Kidney (tissue), 14 donors: ENCODE results near the gene LPAR3. TPM values are rescaled to one million over a fixed set of nuclear protein-coding genes. Genes with fewer than 3 reads are reported as not detected.

Source experiments
- DNase-seq, 5 donors: peaks; one replicate each; pipeline ENCODE4 v3.0.0-alpha.2; 2013 to 2020
- FAIRE-seq: peaks from 2 replicates; lab custom pipeline; 2012; peaks lifted over from hg19 to GRCh38; lab: Jason Lieb, UNC
- H3K27ac ChIP-seq, 2 donors: one replicate each; pipeline ENCODE4 v1.7.0; 2013; ENCODE audit warnings: low read depth in 2 of 2, low read length in 2 of 2, inconsistent platforms in 1 of 2
- H3K27me3 ChIP-seq: one replicate; pipeline ENCODE4 v1.7.1; 2013; ENCODE audit warnings: low read length, inconsistent platforms; ENCODE audit not compliant: control insufficient read depth, insufficient read depth
- H3K36me3 ChIP-seq, 3 donors: one replicate each; pipeline versions ENCODE4 v1.7.0 to v1.7.1; 2013; ENCODE audit warnings: low read length in 3 of 3, control low read depth in 1 of 3, inconsistent platforms in 1 of 3; ENCODE audit not compliant: insufficient read depth in 3 of 3, control insufficient read depth in 2 of 3
- H3K4me1 ChIP-seq, 3 donors: one replicate each; pipeline versions ENCODE4 v1.7.0 to v1.7.1; 2013; ENCODE audit warnings: low read length in 3 of 3, inconsistent platforms in 1 of 3, low read depth in 1 of 3; ENCODE audit not compliant: control insufficient read depth in 2 of 3, insufficient read depth in 2 of 3
- H3K4me3 ChIP-seq, 3 donors: one replicate each; pipeline versions ENCODE4 v1.7.0 to v1.8.1; 2013; ENCODE audit warnings: low read length in 3 of 3, control low read depth in 1 of 3, inconsistent platforms in 1 of 3
- H3K9ac ChIP-seq, 3 donors: one replicate each; pipeline versions ENCODE4 v1.7.0 to v1.7.1; 2013; ENCODE audit warnings: low read length in 3 of 3, control low read depth in 1 of 3, inconsistent platforms in 1 of 3
- H3K9me3 ChIP-seq, 3 donors: one replicate each; pipeline versions ENCODE4 v1.7.0 to v1.7.1; 2013; ENCODE audit warnings: low read length in 3 of 3, control low read depth in 1 of 3, inconsistent platforms in 1 of 3; ENCODE audit not compliant: control insufficient read depth in 2 of 3, insufficient read depth in 1 of 3
- intact Hi-C: fragments of 100-400 bp; cut with DNase I; formaldehyde crosslinking; loops from one replicate; pipeline ENCODE4 v1.11.1; 2022
- polyA plus RNA-seq: library from polyadenylated mRNA; stranded (reverse); fragments of 350-450 nt; fragmentation: Illumina TruSeq; extraction: RNeasy Lipid Tissue Mini Kit (QIAGEN cat#74804); gene quantifications from one replicate; pipeline ENCODE4 v1.2.3, GENCODE V29; 2014; ENCODE audit warnings: low read depth, low replicate concordance; ENCODE audit not compliant: insufficient read depth
- total RNA-seq: library from RNA; stranded (reverse); fragmentation: NEBNext Ultra II Directional; extraction: Animal tissue kit (Norgen Biotek cat#: 25700); gene quantifications from one replicate; pipeline ENCODE4 v1.2.1, GENCODE V29; 2021
- TF ChIP-seq, protein P1 (sequence below): IDR thresholded peaks from 3 replicates; pipeline ENCODE4 v1.5.1; 2012; ENCODE audit warnings: mild to moderate bottlenecking, moderate library complexity, borderline replicate concordance; ENCODE audit not compliant: insufficient read depth; ENCODE audit errors: extremely low read depth
- donor health status: control.
- donor health status: control.
- donor health status: control.
- donor health status: control.
- donor health status: control.
- donor health status: DM: yes; HTN: yes; CAD: no.
- donor health status: Normal renal cell carcinoma (clear cell type).

Gene LPAR3
- total and polyA plus RNA-seq, 2 donors from 2014 or later: 0.22 TPM; not detected in 1

DNA sequence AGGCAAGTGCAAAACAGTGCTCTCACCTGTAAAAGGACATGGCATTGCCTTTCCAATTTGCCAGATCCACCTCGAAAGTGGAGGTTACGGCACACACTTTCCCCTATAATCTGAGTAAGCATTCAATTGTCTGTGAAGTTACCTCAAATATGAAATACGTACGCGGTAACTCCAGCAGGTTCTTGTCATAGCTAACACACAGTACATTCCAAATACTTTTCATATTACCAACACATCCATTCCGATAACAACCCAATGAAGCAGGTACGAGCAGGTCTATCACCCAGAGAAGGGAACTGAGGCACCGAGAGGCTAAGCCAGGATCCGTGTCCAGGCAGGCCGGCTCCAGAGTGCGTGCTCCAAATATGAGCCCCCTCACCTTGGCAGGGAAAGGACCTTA lies 46.8 kb upstream of the LPAR3 start:
- Histone ChIP-seq H3K27me3 (no peaks in the 10 kb centered on the region), H3K4me1 (no peaks in the 10 kb centered on the region), H3K27ac (no peak overlapping the region), H3K9me3 (no peaks in the 10 kb centered on the region), H3K9ac (no peak overlapping the region), H3K4me3 (no peak overlapping the region), H3K36me3 (no peaks in the 10 kb centered on the region)
- DNase-seq (no peak), FAIRE-seq (no peak)
- TF ChIP-seq, protein P1, sequence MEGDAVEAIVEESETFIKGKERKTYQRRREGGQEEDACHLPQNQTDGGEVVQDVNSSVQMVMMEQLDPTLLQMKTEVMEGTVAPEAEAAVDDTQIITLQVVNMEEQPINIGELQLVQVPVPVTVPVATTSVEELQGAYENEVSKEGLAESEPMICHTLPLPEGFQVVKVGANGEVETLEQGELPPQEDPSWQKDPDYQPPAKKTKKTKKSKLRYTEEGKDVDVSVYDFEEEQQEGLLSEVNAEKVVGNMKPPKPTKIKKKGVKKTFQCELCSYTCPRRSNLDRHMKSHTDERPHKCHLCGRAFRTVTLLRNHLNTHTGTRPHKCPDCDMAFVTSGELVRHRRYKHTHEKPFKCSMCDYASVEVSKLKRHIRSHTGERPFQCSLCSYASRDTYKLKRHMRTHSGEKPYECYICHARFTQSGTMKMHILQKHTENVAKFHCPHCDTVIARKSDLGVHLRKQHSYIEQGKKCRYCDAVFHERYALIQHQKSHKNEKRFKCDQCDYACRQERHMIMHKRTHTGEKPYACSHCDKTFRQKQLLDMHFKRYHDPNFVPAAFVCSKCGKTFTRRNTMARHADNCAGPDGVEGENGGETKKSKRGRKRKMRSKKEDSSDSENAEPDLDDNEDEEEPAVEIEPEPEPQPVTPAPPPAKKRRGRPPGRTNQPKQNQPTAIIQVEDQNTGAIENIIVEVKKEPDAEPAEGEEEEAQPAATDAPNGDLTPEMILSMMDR: no peak
- intact Hi-C loops: no loop called here

DNA sequence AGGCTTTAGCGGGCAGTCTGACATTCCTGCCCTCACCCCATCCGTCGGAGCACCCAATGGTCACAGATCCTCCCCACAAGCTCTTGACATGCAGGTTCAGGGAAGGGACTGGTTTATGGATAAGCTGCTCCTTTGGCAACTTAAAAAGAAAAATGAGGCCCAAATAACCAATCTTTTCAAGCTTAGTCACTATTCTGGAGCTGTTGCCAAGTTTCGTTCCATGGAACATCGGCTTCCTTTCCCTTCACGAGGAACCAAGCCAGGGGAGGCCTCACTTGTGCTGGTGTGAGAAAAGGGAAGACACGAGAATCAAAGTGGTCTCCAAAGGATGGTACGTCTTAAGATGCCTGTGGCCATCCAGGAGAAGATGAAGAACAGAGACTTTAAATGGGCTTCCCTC lies 46.1 kb upstream of the LPAR3 start:
- DNase-seq: no peak
- Histone ChIP-seq H3K9me3 (no peaks in the 10 kb centered on the region), H3K27ac (no peak overlapping the region), H3K4me3 (no peak overlapping the region), H3K27me3 (no peaks in the 10 kb centered on the region), H3K4me1 (no peaks in the 10 kb centered on the region), H3K9ac (no peak overlapping the region), H3K36me3 (no peaks in the 10 kb centered on the region)
- intact Hi-C loops: no loop called here
- FAIRE-seq: no peak
- TF ChIP-seq, protein P1: no peak

DNA sequence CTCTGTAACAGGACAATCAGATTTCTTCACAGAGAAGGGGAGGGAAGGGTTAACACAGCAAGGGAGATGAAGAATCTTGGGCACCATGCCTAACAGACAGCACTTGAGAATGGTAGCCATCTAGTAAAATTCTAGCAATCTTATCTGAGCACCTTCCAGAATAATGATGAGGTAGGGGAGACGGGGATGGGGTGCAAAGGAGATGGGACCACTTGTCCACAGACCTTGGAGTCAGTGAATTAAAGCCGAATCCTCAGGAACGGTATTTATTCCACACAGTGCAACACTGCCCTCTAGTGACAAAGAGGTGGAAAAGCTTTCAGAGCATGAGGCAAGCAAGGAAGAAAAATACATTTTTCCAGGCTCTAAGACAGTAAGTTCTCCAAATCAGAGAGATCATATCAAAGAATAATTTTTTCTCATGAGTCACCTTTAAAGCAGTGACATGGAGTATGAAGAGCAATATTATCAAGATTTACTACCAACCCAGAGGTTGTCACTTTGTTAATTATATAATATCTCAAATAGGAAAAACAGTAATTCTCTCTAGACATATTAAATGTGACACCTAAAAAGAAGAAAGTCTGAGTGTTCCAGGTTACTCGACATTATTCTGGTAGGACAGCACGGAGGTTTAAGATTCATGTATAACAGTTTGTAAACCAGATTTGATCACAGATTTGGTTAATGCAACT lies 43.3 kb upstream of the LPAR3 start:
- Histone ChIP-seq H3K9me3 (no peaks in the 10 kb centered on the region), H3K4me3 (no peak overlapping the region), H3K27me3 (no peaks in the 10 kb centered on the region), H3K36me3 (no peaks in the 10 kb centered on the region), H3K4me1 (no peaks in the 10 kb centered on the region), H3K9ac (no peak overlapping the region), H3K27ac (no peak overlapping the region)
- FAIRE-seq: peak; percentile 90
- intact Hi-C loops: no loop called here
- TF ChIP-seq, protein P1: peak; percentile 93
- peak in 4 of 5 donors; percentile 44 to 89 (median 62) for DNase-seq
